ENCODE data around the gene GLIS2. TPM values are rescaled to one million over a fixed set of nuclear protein-coding genes. Genes with fewer than 3 reads are reported as not detected.
"Not testable (repeated sequence)": the region's sequence is repeated elsewhere in the genome, so short reads cannot be mapped to it uniquely, and the experiment has no call there.

The GLIS2 gene
- total and polyA plus RNA-seq, 2 donors (not counting 1 experiment from before 2014, with no cell fraction given) = 4.0 to 6.0 TPM

DNA sequence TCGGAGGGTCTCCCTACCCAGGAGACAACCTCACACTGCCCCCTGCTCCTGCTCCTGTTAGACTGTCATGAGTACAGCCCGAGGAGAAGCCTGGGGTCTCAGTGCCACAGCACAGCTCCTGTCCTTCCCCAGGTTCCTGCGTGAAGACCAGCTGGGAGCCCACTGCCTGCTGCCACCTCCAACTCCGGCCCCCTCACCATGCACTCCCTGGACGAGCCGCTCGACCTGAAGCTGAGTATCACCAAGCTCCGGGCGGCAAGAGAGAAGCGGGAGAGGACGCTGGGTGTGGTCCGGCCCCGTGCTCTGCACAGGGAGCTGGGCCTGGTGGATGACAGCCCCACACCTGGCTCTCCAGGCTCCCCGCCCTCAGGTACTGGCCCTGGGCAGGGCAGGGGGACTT lies 16.2 kb downstream of the GLIS2 start:
- no peaks in the 10 kb centered on the region for H3K9me3 ChIP-seq (ENCODE audit: control insufficient read depth, insufficient read depth, low read depth, low read length)
- H3K27me3 ChIP-seq (ENCODE audit: control insufficient read depth, insufficient read depth, low read length) = no peaks in the 10 kb centered on the region
- H3K4me1 ChIP-seq (ENCODE audit: control insufficient read depth, extremely low read depth, insufficient read depth, low read length) = peaks cover 18% of the 10 kb centered on the region
- no peak overlapping the region for H3K4me3 ChIP-seq (replicated peaks in 1 of 4; ENCODE audit: control extremely low read depth in 1 of 4, insufficient read depth in 1 of 4, low read depth in 3 of 4, low read length in 4 of 4)
- TF ChIP-seq, protein P1, sequence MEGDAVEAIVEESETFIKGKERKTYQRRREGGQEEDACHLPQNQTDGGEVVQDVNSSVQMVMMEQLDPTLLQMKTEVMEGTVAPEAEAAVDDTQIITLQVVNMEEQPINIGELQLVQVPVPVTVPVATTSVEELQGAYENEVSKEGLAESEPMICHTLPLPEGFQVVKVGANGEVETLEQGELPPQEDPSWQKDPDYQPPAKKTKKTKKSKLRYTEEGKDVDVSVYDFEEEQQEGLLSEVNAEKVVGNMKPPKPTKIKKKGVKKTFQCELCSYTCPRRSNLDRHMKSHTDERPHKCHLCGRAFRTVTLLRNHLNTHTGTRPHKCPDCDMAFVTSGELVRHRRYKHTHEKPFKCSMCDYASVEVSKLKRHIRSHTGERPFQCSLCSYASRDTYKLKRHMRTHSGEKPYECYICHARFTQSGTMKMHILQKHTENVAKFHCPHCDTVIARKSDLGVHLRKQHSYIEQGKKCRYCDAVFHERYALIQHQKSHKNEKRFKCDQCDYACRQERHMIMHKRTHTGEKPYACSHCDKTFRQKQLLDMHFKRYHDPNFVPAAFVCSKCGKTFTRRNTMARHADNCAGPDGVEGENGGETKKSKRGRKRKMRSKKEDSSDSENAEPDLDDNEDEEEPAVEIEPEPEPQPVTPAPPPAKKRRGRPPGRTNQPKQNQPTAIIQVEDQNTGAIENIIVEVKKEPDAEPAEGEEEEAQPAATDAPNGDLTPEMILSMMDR (conservative IDR thresholded peaks at IDR 0.05 in 1 of 2, IDR thresholded peaks at IDR 0.05 in 1 of 2; ENCODE audit: low read depth in 1 of 2, low read length in 2 of 2) = no peak
- no peak for TF ChIP-seq EZH2 (IDR thresholded peaks at IDR 0.05; ENCODE audit: low read length, missing control alignments)
- H4K20me1 ChIP-seq (ENCODE audit: control insufficient read depth, extremely low read depth, insufficient read depth, low read length) = no peaks in the 10 kb centered on the region
- no peak overlapping the region for H3K9ac ChIP-seq (ENCODE audit: insufficient read depth, low read length)
- H3K36me3 ChIP-seq (ENCODE audit: control insufficient read depth, insufficient read depth, low read length) = peaks cover 20% of the 10 kb centered on the region
- no peak overlapping the region for H3K4me2 ChIP-seq (ENCODE audit: extremely low read depth, insufficient read depth, low read length)
- DNase-seq (ENCODE audit: low read depth in 2 of 2) = no peak
- H3K79me2 ChIP-seq (ENCODE audit: control insufficient read depth, insufficient read depth, low read length) = peaks cover 53% of the 10 kb centered on the region
- H2AFZ ChIP-seq (ENCODE audit: low read length) = no peak overlapping the region
- no peak overlapping the region for H3K27ac ChIP-seq (ENCODE audit: insufficient read depth, low read length)

DNA sequence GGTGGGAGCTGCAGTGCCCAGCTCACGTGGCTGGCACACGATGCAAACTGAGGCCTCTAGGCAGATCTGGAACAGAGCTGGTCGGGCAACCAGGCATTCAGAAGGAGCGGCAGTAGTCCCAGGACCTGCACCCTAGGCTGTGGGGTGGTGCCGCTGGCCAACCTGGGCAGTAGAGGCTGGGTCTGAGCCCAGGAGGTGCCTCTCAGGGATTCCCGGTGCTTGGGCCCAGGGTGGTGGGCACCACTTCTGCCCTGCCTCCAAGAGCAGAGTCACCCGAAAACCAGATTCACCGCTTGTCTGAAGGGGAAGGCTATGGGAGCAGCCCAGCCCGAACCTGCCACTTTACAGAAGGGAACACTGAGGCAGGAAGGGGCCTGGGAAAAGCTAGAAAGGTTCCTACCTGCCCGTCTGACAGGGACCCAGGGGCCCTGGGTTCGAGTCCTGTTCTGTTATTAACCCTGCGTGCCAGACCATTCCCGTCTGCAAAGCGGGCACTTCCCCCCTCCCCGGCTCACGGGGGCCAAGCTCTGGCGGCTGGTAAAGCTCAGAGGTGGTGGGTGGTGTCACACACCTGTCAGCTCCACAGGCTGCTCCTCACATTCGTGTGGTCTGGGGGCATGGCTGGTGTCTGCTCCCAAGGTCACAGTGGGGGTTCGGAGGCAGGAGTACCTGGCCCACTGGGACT lies 16.9 kb downstream of the GLIS2 start:
- H3K79me2 ChIP-seq (ENCODE audit: control insufficient read depth, insufficient read depth, low read length) = peaks cover 50% of the 10 kb centered on the region
- no peak for TF ChIP-seq EZH2 (IDR thresholded peaks at IDR 0.05; ENCODE audit: low read length, missing control alignments)
- TF ChIP-seq, protein P1 (conservative IDR thresholded peaks at IDR 0.05 in 1 of 2, IDR thresholded peaks at IDR 0.05 in 1 of 2; ENCODE audit: low read depth in 1 of 2, low read length in 2 of 2) = no peak
- H3K9ac ChIP-seq (ENCODE audit: insufficient read depth, low read length) = no peak overlapping the region
- H3K4me3 ChIP-seq (replicated peaks in 1 of 4; ENCODE audit: control extremely low read depth in 1 of 4, insufficient read depth in 1 of 4, low read depth in 3 of 4, low read length in 4 of 4) = no peak overlapping the region
- H4K20me1 ChIP-seq (ENCODE audit: control insufficient read depth, extremely low read depth, insufficient read depth, low read length) = no peaks in the 10 kb centered on the region
- peaks cover 27% of the 10 kb centered on the region for H3K36me3 ChIP-seq (ENCODE audit: control insufficient read depth, insufficient read depth, low read length)
- H3K4me2 ChIP-seq (ENCODE audit: extremely low read depth, insufficient read depth, low read length) = no peak overlapping the region
- no peak overlapping the region for H2AFZ ChIP-seq (ENCODE audit: low read length)
- no peak overlapping the region for H3K27ac ChIP-seq (ENCODE audit: insufficient read depth, low read length)
- H3K9me3 ChIP-seq (ENCODE audit: control insufficient read depth, insufficient read depth, low read depth, low read length) = no peaks in the 10 kb centered on the region
- no peak for DNase-seq (ENCODE audit: low read depth in 2 of 2)
- no peaks in the 10 kb centered on the region for H3K27me3 ChIP-seq (ENCODE audit: control insufficient read depth, insufficient read depth, low read length)
- peaks cover 15% of the 10 kb centered on the region for H3K4me1 ChIP-seq (ENCODE audit: control insufficient read depth, extremely low read depth, insufficient read depth, low read length)

DNA sequence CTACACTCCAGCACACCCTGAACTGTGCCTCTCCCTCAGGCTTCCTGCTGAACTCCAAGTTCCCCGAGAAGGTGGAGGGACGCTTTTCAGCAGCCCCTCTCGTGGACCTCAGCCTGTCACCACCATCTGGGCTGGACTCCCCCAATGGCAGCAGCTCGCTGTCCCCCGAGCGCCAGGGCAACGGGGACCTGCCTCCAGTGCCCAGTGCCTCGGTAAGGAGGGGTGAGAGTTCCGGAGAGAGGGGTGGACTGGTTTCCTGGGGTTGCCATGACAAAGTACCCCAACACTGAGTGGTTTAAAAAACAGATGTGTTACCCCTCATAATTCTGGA lies 17.4 kb downstream of the GLIS2 start:
- no peak overlapping the region for H3K4me2 ChIP-seq (ENCODE audit: extremely low read depth, insufficient read depth, low read length)
- no peak overlapping the region for H2AFZ ChIP-seq (ENCODE audit: low read length)
- H3K79me2 ChIP-seq (ENCODE audit: control insufficient read depth, insufficient read depth, low read length) = peaks cover 46% of the 10 kb centered on the region
- H3K27ac ChIP-seq (ENCODE audit: insufficient read depth, low read length) = no peak overlapping the region
- no peaks in the 10 kb centered on the region for H3K27me3 ChIP-seq (ENCODE audit: control insufficient read depth, insufficient read depth, low read length)
- TF ChIP-seq EZH2 (IDR thresholded peaks at IDR 0.05; ENCODE audit: low read length, missing control alignments) = no peak
- TF ChIP-seq, protein P1 (conservative IDR thresholded peaks at IDR 0.05 in 1 of 2, IDR thresholded peaks at IDR 0.05 in 1 of 2; ENCODE audit: low read depth in 1 of 2, low read length in 2 of 2) = no peak
- peaks cover 27% of the 10 kb centered on the region for H3K36me3 ChIP-seq (ENCODE audit: control insufficient read depth, insufficient read depth, low read length)
- DNase-seq (ENCODE audit: low read depth in 2 of 2) = no peak
- H4K20me1 ChIP-seq (ENCODE audit: control insufficient read depth, extremely low read depth, insufficient read depth, low read length) = no peaks in the 10 kb centered on the region
- peaks cover 12% of the 10 kb centered on the region for H3K4me1 ChIP-seq (ENCODE audit: control insufficient read depth, extremely low read depth, insufficient read depth, low read length)
- no peaks in the 10 kb centered on the region for H3K9me3 ChIP-seq (ENCODE audit: control insufficient read depth, insufficient read depth, low read depth, low read length)
- no peak overlapping the region for H3K4me3 ChIP-seq (replicated peaks in 1 of 4; ENCODE audit: control extremely low read depth in 1 of 4, insufficient read depth in 1 of 4, low read depth in 3 of 4, low read length in 4 of 4)
- H3K9ac ChIP-seq (ENCODE audit: insufficient read depth, low read length) = no peak overlapping the region

DNA sequence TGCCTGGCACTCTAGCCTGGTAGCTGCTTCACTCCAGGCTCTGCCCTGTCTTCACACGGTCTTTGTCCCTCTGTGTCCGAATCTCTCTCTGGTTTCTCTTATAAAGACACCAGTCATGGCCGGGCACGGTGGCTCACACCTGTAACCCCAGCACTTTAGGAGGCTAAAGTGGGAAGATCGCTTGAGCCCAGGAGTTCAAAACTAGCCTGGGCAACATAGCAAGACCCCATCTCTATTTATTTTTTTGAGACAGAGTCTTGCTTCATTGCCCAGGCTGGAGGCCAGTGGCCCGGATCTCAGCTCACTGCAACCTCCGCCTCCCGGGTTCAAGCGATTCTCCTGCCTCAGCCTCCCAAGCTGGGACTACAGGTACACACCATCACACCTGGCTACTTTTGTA lies 17.8 kb downstream of the GLIS2 start:
- Histone ChIP-seq H3K36me3 (ENCODE audit: control insufficient read depth, insufficient read depth, low read length) (peaks cover 28% of the 10 kb centered on the region), H3K79me2 (ENCODE audit: control insufficient read depth, insufficient read depth, low read length) (peaks cover 42% of the 10 kb centered on the region)
- H2AFZ ChIP-seq (ENCODE audit: low read length); H3K9ac ChIP-seq (ENCODE audit: insufficient read depth, low read length); H3K4me2 ChIP-seq (ENCODE audit: extremely low read depth, insufficient read depth, low read length); DNase-seq (ENCODE audit: low read depth in 2 of 2); H3K9me3 ChIP-seq (ENCODE audit: control insufficient read depth, insufficient read depth, low read depth, low read length); H3K4me3 ChIP-seq (replicated peaks in 1 of 4; ENCODE audit: control extremely low read depth in 1 of 4, insufficient read depth in 1 of 4, low read depth in 3 of 4, low read length in 4 of 4); H3K4me1 ChIP-seq (ENCODE audit: control insufficient read depth, extremely low read depth, insufficient read depth, low read length); H3K27ac ChIP-seq (ENCODE audit: insufficient read depth, low read length); H3K27me3 ChIP-seq (ENCODE audit: control insufficient read depth, insufficient read depth, low read length); H4K20me1 ChIP-seq (ENCODE audit: control insufficient read depth, extremely low read depth, insufficient read depth, low read length): not testable (repeated sequence)

All from fibroblast of lung (primary cell).